Naive thymus-derived CD4-positive, alpha-beta T cell (primary cell): ENCODE results near the gene HTT. TPM values are rescaled to one million over a fixed set of nuclear protein-coding genes. Genes with fewer than 3 reads are reported as not detected.

ENCODE experiments used
- ATAC-seq: fragments of 150-1000 bp; cut with Tn5 transposase; 2 replicates; pipeline ENCODE4 v1.10.0; 2021; ENCODE audit warnings: mild to moderate bottlenecking, moderate library complexity
- CTCF ChIA-PET: fragments of 350-600 bp; sonication (Branson Sonifier 250); formaldehyde crosslinking; loops from one replicate; lab custom pipeline; 2021; ENCODE audit warnings: antibody characterized with exemption; lab: Charles Lee
- POLR2A ChIA-PET: fragments of 350-600 bp; sonication (Branson Sonifier 250); formaldehyde crosslinking; loops from one replicate; lab custom pipeline; 2021; ENCODE audit warnings: antibody characterized with exemption, inconsistent platforms; lab: Charles Lee
- DNase-seq, 9 donors: peaks; one replicate each; pipeline versions ENCODE4 v3.0.0 to v3.0.0-alpha.2; 2020 to 2022; ENCODE audit warnings: mixed read lengths in 1 of 9
- H3K27ac ChIP-seq: one replicate; pipeline ENCODE4 v1.7.0; 2013; ENCODE audit warnings: mild to moderate bottlenecking, low read depth, low read length, moderate library complexity
- H3K27me3 ChIP-seq, 2 donors: one replicate each; pipeline ENCODE4 v1.7.0; 2013; ENCODE audit warnings: low read length in 2 of 2, mild to moderate bottlenecking in 2 of 2, moderate library complexity in 2 of 2; ENCODE audit not compliant: control insufficient read depth in 2 of 2, insufficient read depth in 2 of 2
- H3K36me3 ChIP-seq, 3 experiments: 1 replicate in 2 of 3; 2 replicates in 1 of 3; pipeline ENCODE4 v1.7.0; 2013; ENCODE audit warnings: low read length in 3 of 3, mild to moderate bottlenecking in 3 of 3, moderate library complexity in 1 of 3; ENCODE audit not compliant: insufficient read depth in 3 of 3, control insufficient read depth in 2 of 3
- H3K4me1 ChIP-seq, 2 donors: one replicate each; pipeline ENCODE4 v1.7.0; 2013; ENCODE audit warnings: low read length in 2 of 2, mild to moderate bottlenecking in 2 of 2, moderate library complexity in 1 of 2; ENCODE audit not compliant: control insufficient read depth in 2 of 2, insufficient read depth in 2 of 2
- H3K4me3 ChIP-seq: 2 replicates; pipeline ENCODE4 v1.7.0; 2013; ENCODE audit warnings: mild to moderate bottlenecking, low read length
- H3K9me3 ChIP-seq, 3 experiments: 1 replicate in 2 of 3; 2 replicates in 1 of 3; pipeline ENCODE4 v1.7.0; 2013; ENCODE audit warnings: low read length in 3 of 3; ENCODE audit not compliant: control insufficient read depth in 2 of 3
- H3K27ac Mint-ChIP-seq, 9 donors: one replicate each; pipeline ENCODE4 v1.8.0; 2020 to 2022; ENCODE audit warnings: mixed read lengths in 9 of 9, mild to moderate bottlenecking in 8 of 9, moderate library complexity in 5 of 9, inconsistent platforms in 2 of 9
- H3K27me3 Mint-ChIP-seq, 5 donors: one replicate each; pipeline ENCODE4 v1.8.0; 2021 to 2022; ENCODE audit warnings: mixed read lengths in 5 of 5, mild to moderate bottlenecking in 1 of 5
- H3K36me3 Mint-ChIP-seq, 5 donors: one replicate each; pipeline ENCODE4 v1.8.0; 2020 to 2022; ENCODE audit warnings: mixed read lengths in 5 of 5, mild to moderate bottlenecking in 3 of 5, inconsistent platforms in 1 of 5
- H3K4me1 Mint-ChIP-seq, 7 donors: one replicate each; pipeline ENCODE4 v1.8.0; 2020 to 2022; ENCODE audit warnings: mixed read lengths in 7 of 7, mild to moderate bottlenecking in 3 of 7, inconsistent platforms in 1 of 7
- H3K4me3 Mint-ChIP-seq, 10 donors: one replicate each; pipeline ENCODE4 v1.8.0; 2020 to 2022; ENCODE audit warnings: mild to moderate bottlenecking in 10 of 10, mixed read lengths in 10 of 10, moderate library complexity in 6 of 10, inconsistent platforms in 2 of 10
- H3K9me3 Mint-ChIP-seq, 11 donors: one replicate each; pipeline ENCODE4 v1.8.0; 2020 to 2022; ENCODE audit warnings: mixed read lengths in 11 of 11, mild to moderate bottlenecking in 4 of 11, inconsistent platforms in 1 of 11, moderate library complexity in 1 of 11
- intact Hi-C, 2 donors: fragments of 100-400 bp; cut with micrococcal nuclease; formaldehyde crosslinking; loops; one replicate each; pipeline ENCODE4 v1.15.1; 2023
- polyA plus RNA-seq, 2 donors: library from polyadenylated mRNA; unstranded; fragments of 300-500 nt; fragmentation: Illumina TruSeq; gene quantifications; one replicate each; pipeline ENCODE4 v1.2.3, GENCODE V29; 2021
- total RNA-seq, 6 experiments: library from RNA in 5 of 6; stranded (reverse) in 5 of 6; gene quantifications; 1 replicate in 5 of 6; 2 replicates in 1 of 6; pipeline ENCODE4 v1.2.3 and lab custom pipeline; 2021 to 2026

The HTT gene
- total and polyA plus RNA-seq, 7 experiments from 2014 or later = 2.4 to 115 (median 71.6) TPM

DNA sequence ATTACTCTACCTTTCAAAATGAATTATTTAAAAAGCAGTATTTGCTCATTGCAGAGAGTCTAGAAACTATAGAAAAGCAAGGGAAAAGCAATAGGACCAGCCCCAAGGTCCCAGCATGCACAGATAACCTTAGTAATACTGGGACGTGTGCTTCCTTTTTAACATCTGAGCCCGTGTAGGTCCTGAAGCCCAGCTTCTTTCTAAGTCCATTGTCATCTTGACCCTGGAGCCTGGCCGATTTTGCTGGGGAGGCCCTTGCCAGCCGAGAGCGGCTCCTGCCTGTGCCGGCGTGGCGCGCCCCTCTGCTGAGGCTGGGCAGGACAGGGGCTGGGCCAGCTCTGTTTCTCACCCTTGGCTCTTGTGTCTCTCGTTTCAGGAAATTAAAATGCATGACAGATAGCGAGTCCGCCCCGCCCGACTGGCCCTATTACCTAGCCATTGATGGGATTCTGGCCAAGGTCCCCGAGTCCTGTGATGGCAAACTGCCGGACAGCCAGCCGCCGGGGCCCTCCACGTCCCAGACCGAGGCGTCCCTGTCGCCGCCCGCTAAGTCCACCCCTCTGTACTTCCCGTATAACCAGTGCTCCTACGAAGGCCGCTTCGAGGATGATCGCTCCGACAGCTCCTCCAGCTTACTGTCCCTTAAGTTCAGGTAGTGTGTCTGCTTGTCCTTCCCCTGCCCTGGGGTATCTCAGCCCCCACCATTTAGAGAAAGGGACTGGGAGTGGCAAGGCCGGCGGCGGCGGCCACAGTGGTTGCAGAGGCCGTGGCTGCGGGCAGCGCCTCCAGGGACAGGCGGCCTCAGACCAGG lies 178.6 kb downstream of the HTT start:
- Mint-ChIP-seq H3K27ac (no peak overlapping the region), H3K27me3 (no peaks in the 10 kb centered on the region), H3K36me3 (peaks cover 0 to 12% (median 0%) of the 10 kb centered on the region in 5 donors), H3K4me1 (no peaks in the 10 kb centered on the region), H3K4me3 (no peak overlapping the region), H3K9me3 (no peaks in the 10 kb centered on the region)
- Histone ChIP-seq H3K27ac (no peak overlapping the region), H3K4me1 (no peaks in the 10 kb centered on the region), H3K36me3 (peaks cover 0 to 11% (median 0%) of the 10 kb centered on the region in 3 experiments), H3K4me3 (no peak overlapping the region), H3K27me3 (no peaks in the 10 kb centered on the region), H3K9me3 (no peaks in the 10 kb centered on the region)
- DNase-seq (no peak), ATAC-seq (no peak)
- ChIA-PET CTCF (no interaction called here), POLR2A (no interaction called here)
- intact Hi-C loops = no loop called here

DNA sequence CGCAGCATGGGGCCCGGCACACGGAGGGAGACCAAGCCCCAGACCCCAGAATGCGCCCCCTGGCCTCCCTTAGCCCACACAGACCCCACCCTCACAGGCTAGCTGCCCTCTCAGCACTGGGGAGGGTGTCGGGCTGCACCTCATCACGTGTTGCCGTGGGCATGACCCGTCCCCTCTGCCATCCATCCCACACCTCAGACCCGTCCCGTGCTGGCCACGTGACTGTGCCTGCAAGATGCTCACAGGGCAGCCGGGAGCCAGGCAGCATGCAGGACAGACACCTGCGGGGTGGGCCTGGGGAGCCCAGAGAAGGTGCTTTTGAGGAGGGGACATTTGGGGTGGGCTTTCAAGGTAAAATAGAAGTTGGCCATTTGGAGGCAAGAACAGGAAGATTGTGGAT lies 179.3 kb downstream of the HTT start:
- no peaks in the 10 kb centered on the region for H3K4me1 Mint-ChIP-seq

DNA sequence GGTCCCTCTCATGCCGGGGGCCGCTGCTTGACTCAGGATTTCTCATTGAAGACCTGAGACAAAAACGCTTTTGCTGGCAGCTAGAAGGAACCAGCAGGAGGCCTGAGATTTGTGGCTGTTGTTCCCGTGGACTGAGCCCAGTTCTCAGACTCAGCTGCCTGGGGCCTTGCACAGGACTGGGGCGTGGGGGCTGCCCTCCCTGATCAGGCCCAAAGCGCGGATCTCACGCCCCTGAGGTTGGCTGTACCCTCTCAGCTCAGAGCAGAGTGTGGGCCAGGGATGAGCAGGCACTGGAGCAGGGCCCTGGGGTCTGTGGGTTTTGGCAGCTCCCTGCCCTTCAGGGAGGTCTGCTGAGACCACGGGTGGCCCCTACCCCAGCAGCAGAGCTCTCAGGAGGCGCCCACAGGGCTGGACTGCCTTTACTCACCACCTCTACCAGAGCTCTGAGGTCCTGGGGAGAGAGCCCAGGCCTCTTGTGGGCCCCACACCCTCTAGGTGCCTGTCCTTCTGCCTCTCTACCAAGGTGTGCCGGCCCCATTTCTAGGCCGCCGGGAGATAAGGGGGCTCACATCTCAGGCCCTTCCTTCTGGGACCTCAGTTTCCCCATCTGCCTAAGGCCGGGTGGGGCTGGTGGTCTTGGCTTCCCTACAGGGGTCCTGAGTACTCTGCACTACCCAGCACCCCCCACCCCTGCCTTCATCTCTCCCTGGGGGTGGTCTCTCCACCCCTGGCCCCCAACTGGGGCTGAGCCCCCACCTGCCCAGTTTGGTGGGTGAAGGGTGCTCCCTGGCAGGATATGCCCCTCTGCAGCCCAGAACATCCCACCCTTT lies 180.0 kb downstream of the HTT start:
- Mint-ChIP-seq H3K4me3 (no peak overlapping the region), H3K27ac (no peak overlapping the region), H3K4me1 (no peaks in the 10 kb centered on the region), H3K27me3 (no peaks in the 10 kb centered on the region), H3K9me3 (no peaks in the 10 kb centered on the region), H3K36me3 (peaks cover 0 to 12% (median 0%) of the 10 kb centered on the region in 5 donors)
- Histone ChIP-seq H3K9me3 (no peaks in the 10 kb centered on the region), H3K27ac (no peak overlapping the region), H3K4me3 (no peak overlapping the region), H3K36me3 (peaks cover 0 to 11% (median 0%) of the 10 kb centered on the region in 3 experiments), H3K4me1 (no peaks in the 10 kb centered on the region), H3K27me3 (no peaks in the 10 kb centered on the region)
- no peak for ATAC-seq
- DNase-seq = no peak
- CTCF ChIA-PET = no interaction called here
- POLR2A ChIA-PET = no interaction called here
- intact Hi-C loops = no loop called here

More for the DNA sequence above, 179.3 kb downstream of the HTT start:
- H3K36me3 ChIP-seq = peaks cover 0 to 11% (median 0%) of the 10 kb centered on the region in 3 experiments
- ChIA-PET POLR2A (no interaction called here), CTCF (no interaction called here)
- no peak overlapping the region for H3K4me3 Mint-ChIP-seq
- H3K27ac Mint-ChIP-seq = no peak overlapping the region
- no peak for ATAC-seq
- no peak for DNase-seq
- no peak overlapping the region for H3K4me3 ChIP-seq
- no peaks in the 10 kb centered on the region for H3K27me3 Mint-ChIP-seq
- H3K36me3 Mint-ChIP-seq = peaks cover 0 to 12% (median 0%) of the 10 kb centered on the region in 5 donors
- H3K4me1 ChIP-seq = no peaks in the 10 kb centered on the region
- H3K9me3 ChIP-seq = no peaks in the 10 kb centered on the region
- no peaks in the 10 kb centered on the region for H3K9me3 Mint-ChIP-seq
- no peak overlapping the region for H3K27ac ChIP-seq
- intact Hi-C loops = no loop called here
- H3K27me3 ChIP-seq = no peaks in the 10 kb centered on the region

DNA sequence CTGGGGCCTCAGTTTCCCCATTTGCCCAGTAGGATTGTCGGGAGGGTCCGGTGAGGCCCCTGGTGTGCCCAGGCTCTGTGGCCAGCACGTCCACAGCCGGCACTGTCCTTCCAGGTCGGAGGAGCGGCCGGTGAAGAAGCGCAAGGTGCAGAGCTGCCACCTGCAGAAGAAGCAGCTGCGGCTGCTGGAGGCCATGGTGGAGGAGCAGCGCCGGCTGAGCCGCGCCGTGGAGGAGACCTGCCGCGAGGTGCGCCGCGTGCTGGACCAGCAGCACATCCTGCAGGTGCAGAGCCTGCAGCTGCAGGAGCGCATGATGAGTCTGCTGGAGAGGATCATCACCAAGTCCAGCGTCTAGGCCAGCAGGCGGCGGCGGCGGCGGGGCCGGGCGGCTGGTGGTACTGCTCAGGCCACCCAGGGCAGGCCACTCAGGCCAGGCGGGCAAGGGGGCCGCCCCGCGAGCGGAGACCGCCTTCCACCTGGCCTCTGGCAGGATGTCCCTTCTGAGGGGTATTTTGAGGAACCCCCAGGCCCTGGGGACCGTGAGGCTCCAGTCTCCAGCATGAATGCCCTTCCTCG lies 181.2 kb downstream of the HTT start:
- Mint-ChIP-seq H3K36me3 (peaks cover 0 to 12% (median 0%) of the 10 kb centered on the region in 5 donors), H3K9me3 (no peaks in the 10 kb centered on the region), H3K4me1 (no peaks in the 10 kb centered on the region), H3K27me3 (no peaks in the 10 kb centered on the region), H3K4me3 (no peak overlapping the region), H3K27ac (no peak overlapping the region)
- DNase-seq = no peak
- Histone ChIP-seq H3K9me3 (no peaks in the 10 kb centered on the region), H3K4me1 (no peaks in the 10 kb centered on the region), H3K36me3 (peaks cover 0 to 11% (median 0%) of the 10 kb centered on the region in 3 experiments), H3K4me3 (no peak overlapping the region), H3K27ac (no peak overlapping the region), H3K27me3 (no peaks in the 10 kb centered on the region)
- intact Hi-C loops = no loop called here
- CTCF ChIA-PET = no interaction called here
- POLR2A ChIA-PET = no interaction called here
- no peak for ATAC-seq

DNA sequence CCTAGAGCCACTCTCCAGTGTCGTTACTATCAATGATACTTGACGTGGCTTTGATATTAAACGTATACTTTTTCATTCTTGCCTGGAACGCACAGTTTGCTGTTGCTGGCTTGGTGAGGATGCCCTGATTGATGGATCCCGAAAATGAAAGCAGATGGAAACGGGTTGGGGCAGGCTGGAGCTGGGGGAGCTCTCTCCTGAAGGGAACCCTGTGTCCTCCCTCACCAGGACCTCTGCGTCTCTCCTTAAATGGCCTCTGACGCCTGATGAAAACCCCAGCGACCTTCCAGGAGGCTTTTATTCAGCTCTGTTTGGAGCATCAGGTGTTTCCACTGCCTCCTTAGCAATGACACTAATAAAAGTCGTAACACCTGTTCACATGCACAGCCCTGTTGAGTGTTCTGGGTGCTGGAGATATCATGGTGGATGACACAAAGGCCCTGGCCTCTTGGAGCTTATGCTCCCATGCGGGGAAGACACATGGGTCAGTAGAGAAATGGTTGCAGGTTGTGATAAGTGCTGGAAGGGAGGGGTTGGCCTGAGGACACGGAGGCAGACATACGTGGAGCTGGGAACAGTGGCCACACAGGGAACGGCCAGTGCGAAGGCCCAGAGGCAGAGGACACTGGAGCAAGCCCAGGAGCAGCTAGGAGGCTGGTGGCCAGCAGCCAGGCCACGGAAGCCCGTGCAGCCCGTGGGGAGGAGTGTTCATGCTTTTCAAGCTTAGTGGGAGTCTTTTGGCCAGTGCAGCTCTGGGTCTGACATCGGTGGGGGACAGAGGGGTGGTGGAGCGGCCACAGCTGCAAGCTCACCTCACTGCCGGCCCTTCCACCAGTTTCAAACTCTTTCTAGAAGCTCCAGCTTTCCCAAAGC lies 182.0 kb downstream of the HTT start:
- POLR2A ChIA-PET = no interaction called here
- Histone ChIP-seq H3K36me3 (peaks cover 0 to 11% (median 0%) of the 10 kb centered on the region in 3 experiments), H3K4me3 (no peak overlapping the region), H3K4me1 (no peaks in the 10 kb centered on the region), H3K27me3 (no peaks in the 10 kb centered on the region), H3K27ac (no peak overlapping the region), H3K9me3 (no peaks in the 10 kb centered on the region)
- no peak for DNase-seq
- no peak for ATAC-seq
- Mint-ChIP-seq H3K4me3 (no peak overlapping the region), H3K27ac (no peak overlapping the region), H3K9me3 (no peaks in the 10 kb centered on the region), H3K27me3 (no peaks in the 10 kb centered on the region), H3K4me1 (no peaks in the 10 kb centered on the region), H3K36me3 (peaks cover 0 to 12% (median 0%) of the 10 kb centered on the region in 5 donors)
- CTCF ChIA-PET = interaction anchor here (1.0 kb wide), 1 partner anchor 224 kb away, joined by 3 read pairs; no protein-coding TSS in a partner anchor
- intact Hi-C loops = no loop called here

DNA sequence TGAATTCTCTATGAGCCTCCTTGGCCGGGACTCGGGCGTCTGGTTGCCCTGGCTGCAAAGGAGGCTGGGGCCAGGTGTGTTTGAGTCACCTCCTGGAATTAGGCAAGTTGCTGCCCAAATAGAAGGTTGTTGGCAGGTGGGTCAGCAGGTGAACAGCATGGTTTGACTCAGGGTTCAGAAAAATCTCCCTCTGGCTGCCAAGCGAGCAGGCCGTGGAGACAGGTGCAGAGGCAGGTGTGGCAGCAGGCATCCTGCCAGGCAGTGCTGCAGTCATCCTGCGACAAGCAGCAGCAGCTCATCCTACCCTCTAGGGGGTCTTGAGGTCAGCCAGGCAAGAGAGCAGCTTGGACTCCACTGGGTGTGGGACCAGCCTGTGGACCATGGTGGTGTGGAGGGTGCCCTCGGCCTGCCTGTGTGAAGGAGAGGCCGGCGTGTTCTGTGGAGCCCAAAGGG lies 182.6 kb downstream of the HTT start:
- H3K27ac Mint-ChIP-seq = no peak overlapping the region
- H3K4me3 Mint-ChIP-seq = no peak overlapping the region
- no peak overlapping the region for H3K4me3 ChIP-seq
- peaks cover 0 to 12% (median 0%) of the 10 kb centered on the region in 5 donors for H3K36me3 Mint-ChIP-seq
- no peak overlapping the region for H3K27ac ChIP-seq
- POLR2A ChIA-PET = no interaction called here
- DNase-seq (no peak), ATAC-seq (no peak)
- no peaks in the 10 kb centered on the region for H3K9me3 Mint-ChIP-seq
- no peaks in the 10 kb centered on the region for H3K9me3 ChIP-seq
- H3K27me3 ChIP-seq = no peaks in the 10 kb centered on the region
- intact Hi-C loops = no loop called here
- no peaks in the 10 kb centered on the region for H3K27me3 Mint-ChIP-seq
- H3K4me1 Mint-ChIP-seq = no peaks in the 10 kb centered on the region
- CTCF ChIA-PET = interaction anchor here (1.0 kb wide), 1 partner anchor 223 kb away, joined by 3 read pairs; no protein-coding TSS in a partner anchor
- H3K4me1 ChIP-seq = no peaks in the 10 kb centered on the region
- peaks cover 0 to 11% (median 0%) of the 10 kb centered on the region in 3 experiments for H3K36me3 ChIP-seq
